ENCODE data around the gene UHRF2.
"Not testable (repeated sequence)": the region's sequence is repeated elsewhere in the genome, so short reads cannot be mapped to it uniquely, and the experiment has no call there.

UHRF2 gene

DNA sequence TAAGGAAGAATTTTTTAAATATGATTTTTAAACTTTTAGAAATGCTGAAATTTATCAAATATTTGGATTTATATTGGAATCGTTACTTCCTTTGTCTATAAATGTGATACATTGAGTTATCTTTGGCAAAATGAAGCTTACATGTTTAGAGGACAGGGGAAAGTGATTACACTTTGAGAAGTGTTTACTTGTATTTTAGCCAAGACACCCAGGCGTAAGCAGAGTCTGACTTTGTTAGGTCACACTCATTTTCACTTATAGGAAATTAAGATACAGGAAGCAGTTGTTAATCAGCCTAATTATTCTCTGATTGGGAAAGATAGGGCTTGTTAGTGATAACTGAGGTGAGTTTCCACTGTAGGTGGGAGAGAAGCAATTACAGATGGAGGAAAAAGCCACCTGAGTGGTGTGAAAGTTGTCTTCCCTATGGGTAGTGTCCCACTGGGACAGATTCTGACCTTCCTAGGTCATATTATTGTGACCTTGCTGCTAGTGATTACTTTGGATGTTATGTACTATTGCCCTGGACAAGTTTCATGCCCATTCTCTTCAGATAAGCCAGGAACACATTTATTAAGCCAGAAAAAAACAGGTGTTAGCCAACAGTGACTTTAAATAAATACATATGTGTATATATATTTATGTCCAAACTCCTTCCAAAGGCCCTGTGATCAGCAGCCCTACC is 88.7 kb downstream of the UHRF2 start:
- Histone ChIP-seq H3K36me3 (ENCODE audit: insufficient read depth, low read depth, low read length) (peaks cover 93% of the 10 kb centered on the region), H3K9ac (ENCODE audit: low read depth, low read length) (no peak overlapping the region), H3K4me3 (ENCODE audit: low read length) (no peak overlapping the region), H3K27me3 (ENCODE audit: insufficient read depth, low read length) (no peaks in the 10 kb centered on the region), H3K27ac (ENCODE audit: low read length) (no peak overlapping the region), H3K9me3 (ENCODE audit: insufficient read depth, low read depth, low read length) (no peaks in the 10 kb centered on the region), H3K4me1 (ENCODE audit: insufficient read depth, low read length) (no peaks in the 10 kb centered on the region; the same call in 1 of the 2 replicates)

DNA sequence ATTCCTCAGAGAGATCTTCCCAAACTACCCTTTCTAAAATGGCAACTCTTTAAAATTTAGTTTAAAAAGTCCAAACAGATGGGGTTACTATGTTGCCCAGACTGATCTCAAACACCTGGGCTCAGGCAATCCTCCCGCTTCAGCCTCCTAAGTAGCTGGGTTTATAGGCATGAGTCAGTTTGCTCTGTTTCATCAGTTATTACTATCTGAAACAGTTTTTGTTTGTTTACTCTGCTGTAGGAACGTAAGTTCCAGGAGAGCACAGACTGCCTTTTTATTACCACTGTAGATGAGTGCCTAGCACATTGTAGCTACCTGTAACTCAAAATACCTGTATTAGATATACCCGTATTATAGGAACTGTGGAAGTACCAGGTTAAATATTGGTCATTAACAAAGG is 89.4 kb downstream of the UHRF2 start:
- H3K27me3 ChIP-seq (ENCODE audit: insufficient read depth, low read length) = no peaks in the 10 kb centered on the region
- H3K4me3 ChIP-seq (ENCODE audit: low read length) = no peak overlapping the region
- H3K9me3 ChIP-seq (ENCODE audit: insufficient read depth, low read depth, low read length) = no peaks in the 10 kb centered on the region
- H3K4me1 ChIP-seq (ENCODE audit: insufficient read depth, low read length) = no peaks in the 10 kb centered on the region; the same call in 1 of the 2 replicates
- H3K9ac ChIP-seq (ENCODE audit: low read depth, low read length) = no peak overlapping the region
- peaks cover 92% of the 10 kb centered on the region for H3K36me3 ChIP-seq (ENCODE audit: insufficient read depth, low read depth, low read length)
- no peak overlapping the region for H3K27ac ChIP-seq (ENCODE audit: low read length)

DNA sequence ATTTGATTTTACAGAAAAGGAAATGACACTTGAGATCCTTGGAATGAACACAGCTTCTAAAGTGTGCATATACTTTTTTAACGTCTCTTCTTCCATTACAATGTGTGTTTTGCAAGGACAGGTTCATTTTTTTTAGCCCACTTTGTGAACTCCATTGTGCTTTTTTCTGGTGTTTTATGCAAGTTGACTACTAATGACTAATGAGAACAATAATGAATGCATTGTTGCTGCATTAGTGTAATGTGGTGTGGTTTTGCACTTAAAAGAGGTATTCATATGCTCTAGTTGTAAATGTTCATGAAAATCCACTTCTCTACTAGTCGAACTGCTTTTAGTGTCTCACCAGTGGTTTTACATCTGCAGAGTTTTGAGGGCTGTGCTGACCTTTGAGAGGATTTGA is 93.6 kb downstream of the UHRF2 start:
- Histone ChIP-seq H3K4me3 (ENCODE audit: low read length) (no peak overlapping the region), H3K4me1 (ENCODE audit: insufficient read depth, low read length) (no peaks in the 10 kb centered on the region; the same call in 1 of the 2 replicates), H3K9me3 (ENCODE audit: insufficient read depth, low read depth, low read length) (no peaks in the 10 kb centered on the region), H3K27ac (ENCODE audit: low read length) (no peak overlapping the region), H3K27me3 (ENCODE audit: insufficient read depth, low read length) (no peaks in the 10 kb centered on the region), H3K9ac (ENCODE audit: low read depth, low read length) (no peak overlapping the region), H3K36me3 (ENCODE audit: insufficient read depth, low read depth, low read length) (peaks cover 62% of the 10 kb centered on the region)

DNA sequence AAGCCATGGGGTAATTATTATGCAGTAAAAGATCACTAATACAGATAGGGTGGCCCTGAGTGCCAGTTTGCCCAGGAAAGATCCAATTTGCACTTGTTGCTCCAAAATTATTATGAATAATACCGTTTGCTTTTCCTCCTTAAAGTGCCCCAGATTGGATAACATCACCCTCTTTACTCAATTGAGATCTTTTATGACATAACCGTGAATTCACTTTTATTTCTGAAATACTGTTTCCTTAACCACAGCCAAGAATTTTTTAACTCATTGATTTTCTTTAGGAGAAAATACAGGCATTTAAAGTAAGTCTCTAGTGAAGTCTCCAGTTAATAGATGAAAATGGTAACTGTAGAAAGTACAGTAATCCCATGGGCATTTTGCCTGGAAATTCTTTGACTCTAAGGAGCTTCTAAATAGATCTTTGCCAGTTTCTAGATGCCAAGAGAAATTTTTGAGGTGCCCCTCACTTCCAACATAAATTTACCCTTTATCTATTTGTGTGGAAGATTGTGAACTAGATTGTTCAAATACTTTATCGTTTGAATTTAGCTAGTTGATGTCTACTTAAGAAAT is 99.2 kb downstream of the UHRF2 start:
- Histone ChIP-seq H3K36me3 (ENCODE audit: insufficient read depth, low read depth, low read length) (peaks cover 12% of the 10 kb centered on the region; the same call in 1 of the 2 replicates), H3K9ac (ENCODE audit: low read depth, low read length) (no peak overlapping the region), H3K9me3 (ENCODE audit: insufficient read depth, low read depth, low read length) (no peaks in the 10 kb centered on the region), H3K4me3 (ENCODE audit: low read length) (no peak overlapping the region), H3K27me3 (ENCODE audit: insufficient read depth, low read length) (no peaks in the 10 kb centered on the region), H3K27ac (ENCODE audit: low read length) (no peak overlapping the region), H3K4me1 (ENCODE audit: insufficient read depth, low read length) (no peaks in the 10 kb centered on the region)

DNA sequence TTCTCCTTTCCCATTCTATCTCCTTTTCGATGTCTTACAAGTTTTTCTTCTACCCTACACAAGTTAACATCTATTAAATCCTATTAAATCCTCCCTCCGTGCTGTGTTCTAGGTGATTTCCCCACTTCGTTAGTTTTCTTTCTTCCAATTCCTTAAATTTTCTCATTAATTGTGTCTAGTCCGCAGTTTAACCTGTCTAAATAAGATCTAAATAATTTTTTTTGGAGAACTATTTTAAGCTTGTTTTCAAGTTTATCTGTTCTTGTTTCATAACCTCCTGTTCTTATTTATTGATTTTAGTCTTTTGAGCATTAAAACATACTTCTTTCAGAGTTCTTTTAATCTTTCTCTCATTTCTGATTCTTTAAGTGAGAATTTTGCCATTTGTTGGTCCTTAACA is 109.3 kb downstream of the UHRF2 start:
- H3K9me3 ChIP-seq (ENCODE audit: insufficient read depth, low read depth, low read length) = no peaks in the 10 kb centered on the region

DNA sequence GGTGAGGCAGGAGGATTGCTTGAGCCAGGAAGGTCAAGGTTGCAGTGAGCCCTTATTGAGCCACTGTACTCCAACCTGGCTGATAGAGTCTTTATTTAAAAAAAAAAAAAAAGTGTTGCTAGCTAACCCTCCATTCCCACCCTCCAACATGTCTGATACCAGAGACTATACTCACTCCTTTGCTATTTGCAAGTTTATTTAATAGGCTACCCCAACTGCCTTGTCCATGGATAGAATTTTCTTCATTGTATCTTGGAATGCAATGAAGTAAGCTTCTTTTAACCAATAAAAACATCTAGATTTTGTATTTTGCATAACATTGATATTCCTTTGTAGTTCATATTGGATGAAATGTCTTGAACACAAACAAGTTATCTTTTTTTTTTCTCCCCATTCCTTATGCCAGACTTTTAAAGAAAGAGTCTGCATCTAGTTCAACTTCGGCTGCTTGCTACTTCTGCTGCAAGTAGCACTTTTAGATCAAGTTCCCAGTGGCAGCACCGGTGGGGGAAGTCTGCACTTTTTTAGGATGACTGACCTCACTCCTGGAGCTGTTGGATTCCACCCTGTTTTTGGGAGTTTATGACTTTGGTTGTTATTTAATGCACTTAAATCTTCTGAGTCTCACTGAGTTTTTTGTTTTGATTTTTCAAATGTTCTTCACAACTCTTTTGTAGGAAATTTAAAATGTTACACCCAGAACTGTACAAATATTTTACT is 112.5 kb downstream of the UHRF2 start:
- Histone ChIP-seq H3K9me3 (ENCODE audit: insufficient read depth, low read depth, low read length) (no peaks in the 10 kb centered on the region), H3K9ac (ENCODE audit: low read depth, low read length) (no peak overlapping the region), H3K27ac (ENCODE audit: low read length) (no peak overlapping the region), H3K4me1 (ENCODE audit: insufficient read depth, low read length) (peaks cover 4% of the 10 kb centered on the region), H3K36me3 (ENCODE audit: insufficient read depth, low read depth, low read length) (peaks cover 5% of the 10 kb centered on the region; the same call in 1 of the 2 replicates), H3K27me3 (ENCODE audit: insufficient read depth, low read length) (no peaks in the 10 kb centered on the region), H3K4me3 (ENCODE audit: low read length) (no peak overlapping the region)

More for the DNA sequence above, 109.3 kb downstream of the UHRF2 start:
- Histone ChIP-seq H3K36me3 (ENCODE audit: insufficient read depth, low read depth, low read length) (no peaks in the 10 kb centered on the region), H3K4me1 (ENCODE audit: insufficient read depth, low read length) (no peaks in the 10 kb centered on the region; the same call in 1 of the 2 replicates), H3K9ac (ENCODE audit: low read depth, low read length) (no peak overlapping the region), H3K4me3 (ENCODE audit: low read length) (no peak overlapping the region), H3K27me3 (ENCODE audit: insufficient read depth, low read length) (no peaks in the 10 kb centered on the region), H3K27ac (ENCODE audit: low read length) (no peak overlapping the region)

DNA sequence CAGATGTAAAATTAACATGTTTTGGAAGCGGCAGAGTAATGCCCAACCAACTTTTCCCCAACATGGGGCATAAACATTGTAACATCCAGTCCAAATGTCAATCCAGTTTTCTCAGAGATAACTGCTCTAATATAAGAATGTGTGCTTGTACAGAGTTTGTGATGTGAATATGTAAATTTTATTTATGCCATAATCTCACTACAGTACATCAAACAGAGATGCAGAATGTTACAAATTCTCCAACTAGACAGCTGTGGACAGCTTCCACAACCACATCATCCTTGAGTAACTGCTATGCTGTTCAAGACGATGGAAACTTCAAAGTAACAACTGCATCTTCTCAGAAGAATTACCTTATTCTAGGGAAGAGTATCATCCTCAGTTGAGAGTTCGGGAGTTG is 122.6 kb downstream of the UHRF2 start:
- Histone ChIP-seq H3K4me1 (ENCODE audit: insufficient read depth, low read length) (no peaks in the 10 kb centered on the region), H3K4me3 (ENCODE audit: low read length) (no peak overlapping the region), H3K27me3 (ENCODE audit: insufficient read depth, low read length) (no peaks in the 10 kb centered on the region), H3K9ac (ENCODE audit: low read depth, low read length) (no peak overlapping the region), H3K36me3 (ENCODE audit: insufficient read depth, low read depth, low read length) (peaks cover 64% of the 10 kb centered on the region), H3K9me3 (ENCODE audit: insufficient read depth, low read depth, low read length) (no peaks in the 10 kb centered on the region), H3K27ac (ENCODE audit: low read length) (no peak overlapping the region)

DNA sequence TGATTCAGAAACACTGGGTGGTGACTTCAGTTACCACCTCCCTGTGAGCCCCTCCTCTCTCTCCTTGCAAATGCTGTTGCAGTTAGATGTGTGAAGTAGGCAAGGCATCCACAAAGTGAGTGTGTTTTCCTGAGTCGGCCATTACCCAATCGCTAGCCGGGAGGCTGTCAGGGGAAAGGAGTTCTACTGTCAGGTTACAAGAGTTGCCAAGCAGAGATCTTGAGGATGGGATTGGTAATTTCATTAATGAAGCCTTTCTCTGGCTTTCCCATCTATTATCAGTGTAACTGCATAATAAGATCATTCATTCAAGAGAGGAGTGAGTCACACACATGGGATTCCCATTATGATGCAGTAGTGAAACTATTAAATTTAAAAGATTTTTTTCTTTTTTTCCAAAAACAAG is 125.7 kb downstream of the UHRF2 start:
- Histone ChIP-seq H3K36me3 (ENCODE audit: insufficient read depth, low read depth, low read length) (peaks cover 50% of the 10 kb centered on the region), H3K27me3 (ENCODE audit: insufficient read depth, low read length) (no peaks in the 10 kb centered on the region), H3K4me3 (ENCODE audit: low read length) (no peak overlapping the region), H3K9ac (ENCODE audit: low read depth, low read length) (no peak overlapping the region), H3K4me1 (ENCODE audit: insufficient read depth, low read length) (no peaks in the 10 kb centered on the region), H3K27ac (ENCODE audit: low read length) (no peak overlapping the region), H3K9me3 (ENCODE audit: insufficient read depth, low read depth, low read length) (no peaks in the 10 kb centered on the region)

DNA sequence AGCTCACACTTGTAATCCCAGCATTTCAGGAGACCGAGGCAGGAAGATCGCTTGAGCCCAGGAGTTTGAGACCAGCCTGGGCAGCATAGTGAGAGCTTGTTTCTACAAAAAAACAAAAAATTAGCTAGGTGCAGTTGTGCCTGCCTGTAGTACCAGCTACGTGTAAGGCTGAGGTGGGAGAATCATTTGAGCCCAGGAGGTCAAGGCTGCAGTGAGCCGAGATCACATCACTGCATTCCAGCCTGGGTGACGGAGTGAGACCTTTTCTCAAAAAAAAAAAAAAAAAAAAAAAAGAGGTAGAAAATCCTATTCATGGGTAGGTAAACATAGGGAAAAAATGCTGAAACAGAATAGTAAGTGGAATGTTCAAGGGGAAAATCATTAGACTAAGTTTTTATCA is 129.6 kb downstream of the UHRF2 start:
- not testable (repeated sequence) for H3K4me3 ChIP-seq (ENCODE audit: low read length); H3K27ac ChIP-seq (ENCODE audit: low read length); H3K27me3 ChIP-seq (ENCODE audit: insufficient read depth, low read length); H3K4me1 ChIP-seq (ENCODE audit: insufficient read depth, low read length); H3K9me3 ChIP-seq (ENCODE audit: insufficient read depth, low read depth, low read length); H3K9ac ChIP-seq (ENCODE audit: low read depth, low read length)
- peaks cover 45% of the 10 kb centered on the region for H3K36me3 ChIP-seq (ENCODE audit: insufficient read depth, low read depth, low read length)

DNA sequence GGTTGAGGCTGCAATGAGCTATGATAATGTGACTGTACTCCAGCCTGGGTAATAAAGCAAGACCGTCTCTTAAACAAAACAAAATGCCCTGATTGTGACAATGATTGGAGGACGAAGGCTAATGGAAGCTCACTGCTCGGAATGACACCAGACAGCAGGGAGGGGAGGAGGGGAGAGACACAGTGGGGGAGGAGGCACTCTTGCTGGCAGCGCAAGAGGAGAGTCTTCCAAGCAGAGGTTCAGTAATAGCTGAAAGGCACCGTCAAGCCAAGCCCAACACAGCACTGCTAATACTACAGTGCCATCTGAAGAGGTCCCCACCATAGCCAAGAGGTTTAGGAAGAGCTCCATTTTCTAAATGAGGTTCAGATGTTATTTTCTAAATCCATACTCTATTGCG is 130.2 kb downstream of the UHRF2 start:
- Histone ChIP-seq H3K36me3 (ENCODE audit: insufficient read depth, low read depth, low read length) (peaks cover 45% of the 10 kb centered on the region), H3K4me3 (ENCODE audit: low read length) (no peak overlapping the region), H3K9me3 (ENCODE audit: insufficient read depth, low read depth, low read length) (no peaks in the 10 kb centered on the region), H3K27ac (ENCODE audit: low read length) (no peak overlapping the region), H3K27me3 (ENCODE audit: insufficient read depth, low read length) (no peaks in the 10 kb centered on the region), H3K9ac (ENCODE audit: low read depth, low read length) (no peak overlapping the region), H3K4me1 (ENCODE audit: insufficient read depth, low read length) (no peaks in the 10 kb centered on the region)

DNA sequence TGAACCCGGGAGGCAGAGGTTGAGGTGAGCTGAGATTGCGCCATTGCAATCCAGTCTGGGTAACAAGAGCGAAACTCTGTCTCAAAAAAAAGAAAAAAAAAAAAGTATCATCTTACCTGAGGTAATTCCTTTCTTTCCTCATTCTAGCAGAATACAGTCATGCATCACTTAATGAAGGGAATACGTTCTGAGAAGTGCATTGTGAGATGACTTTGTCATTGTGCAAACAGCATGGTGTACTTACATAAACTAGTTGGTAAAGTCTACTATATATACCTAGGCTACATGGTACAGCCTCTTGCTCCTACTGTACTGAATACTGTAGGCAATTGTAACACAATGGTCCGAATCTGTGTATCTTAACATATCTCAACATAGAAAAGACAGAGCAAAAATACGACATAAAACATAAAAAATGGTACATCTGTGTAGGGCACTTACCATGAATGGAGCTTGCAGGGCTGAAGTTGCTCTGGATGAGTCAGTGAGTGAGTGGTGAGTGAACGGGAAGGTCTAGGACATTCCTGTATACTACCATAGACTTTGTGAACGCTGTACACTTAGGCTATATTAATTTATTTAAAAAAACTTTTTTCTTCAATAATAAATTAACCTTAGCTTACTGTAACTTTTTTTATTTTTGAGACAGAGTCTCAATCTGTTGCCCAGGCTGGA is 132.2 kb downstream of the UHRF2 start:
- Histone ChIP-seq H3K27me3 (ENCODE audit: insufficient read depth, low read length) (no peaks in the 10 kb centered on the region), H3K27ac (ENCODE audit: low read length) (no peak overlapping the region), H3K36me3 (ENCODE audit: insufficient read depth, low read depth, low read length) (peaks cover 48% of the 10 kb centered on the region), H3K9me3 (ENCODE audit: insufficient read depth, low read depth, low read length) (no peaks in the 10 kb centered on the region), H3K4me1 (ENCODE audit: insufficient read depth, low read length) (no peaks in the 10 kb centered on the region), H3K9ac (ENCODE audit: low read depth, low read length) (no peak overlapping the region), H3K4me3 (ENCODE audit: low read length) (no peak overlapping the region)

Data from iPS-20b (cell line).